ENCODE results near the gene MUL1.

MUL1 gene

DNA sequence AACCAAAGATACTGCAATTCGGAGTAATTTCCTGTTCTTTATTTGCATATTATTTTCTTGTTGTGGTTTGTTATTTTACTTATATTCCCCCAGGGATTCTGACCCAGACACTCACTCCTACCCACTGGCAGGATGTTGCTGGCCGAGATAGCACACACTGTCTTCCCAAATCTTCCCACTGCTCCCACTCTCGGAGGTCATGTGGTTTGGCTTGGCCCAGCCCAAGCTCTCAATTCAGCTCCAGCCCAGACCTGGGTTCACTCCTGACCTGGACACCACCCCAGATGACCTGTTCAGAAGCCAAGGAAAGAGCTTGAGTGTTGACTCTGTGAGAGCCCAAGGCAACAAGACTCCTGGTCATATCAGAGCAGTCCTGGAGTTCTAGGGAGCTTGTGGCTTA, 43.2 kb upstream of the MUL1 start:
- no peak for DNase-seq (ENCODE audit: low read depth)
- H3K4me3 ChIP-seq (ENCODE audit: low read depth, low read length), result no peak overlapping the region
- in situ Hi-C loops (cut with HindIII; ENCODE audit: low sequenced_read_pairs), result no loop called here
- TF ChIP-seq, protein P1, sequence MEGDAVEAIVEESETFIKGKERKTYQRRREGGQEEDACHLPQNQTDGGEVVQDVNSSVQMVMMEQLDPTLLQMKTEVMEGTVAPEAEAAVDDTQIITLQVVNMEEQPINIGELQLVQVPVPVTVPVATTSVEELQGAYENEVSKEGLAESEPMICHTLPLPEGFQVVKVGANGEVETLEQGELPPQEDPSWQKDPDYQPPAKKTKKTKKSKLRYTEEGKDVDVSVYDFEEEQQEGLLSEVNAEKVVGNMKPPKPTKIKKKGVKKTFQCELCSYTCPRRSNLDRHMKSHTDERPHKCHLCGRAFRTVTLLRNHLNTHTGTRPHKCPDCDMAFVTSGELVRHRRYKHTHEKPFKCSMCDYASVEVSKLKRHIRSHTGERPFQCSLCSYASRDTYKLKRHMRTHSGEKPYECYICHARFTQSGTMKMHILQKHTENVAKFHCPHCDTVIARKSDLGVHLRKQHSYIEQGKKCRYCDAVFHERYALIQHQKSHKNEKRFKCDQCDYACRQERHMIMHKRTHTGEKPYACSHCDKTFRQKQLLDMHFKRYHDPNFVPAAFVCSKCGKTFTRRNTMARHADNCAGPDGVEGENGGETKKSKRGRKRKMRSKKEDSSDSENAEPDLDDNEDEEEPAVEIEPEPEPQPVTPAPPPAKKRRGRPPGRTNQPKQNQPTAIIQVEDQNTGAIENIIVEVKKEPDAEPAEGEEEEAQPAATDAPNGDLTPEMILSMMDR (IDR thresholded peaks at IDR 0.05; ENCODE audit: low read depth, low read length, missing control alignments), result no peak

GRCh38 chr1:20546637-20547036, 38.7 kb upstream of the MUL1 start:
- no peak for DNase-seq (ENCODE audit: low read depth)
- no peak overlapping the region for H3K4me3 ChIP-seq (ENCODE audit: low read depth, low read length)
- TF ChIP-seq, protein P1 (IDR thresholded peaks at IDR 0.05; ENCODE audit: low read depth, low read length, missing control alignments), result no peak
- in situ Hi-C loops (cut with HindIII; ENCODE audit: low sequenced_read_pairs), result loop anchor here (25.0 kb wide), 1 partner anchor 91 kb away; the partner anchor contains the start of gene PINK1

- in situ Hi-C loops (cut with HindIII; ENCODE audit: low sequenced_read_pairs), result loop anchor here (25.0 kb wide), 1 partner anchor 97 kb away; the partner anchor contains the start of gene PINK1
- no peak for DNase-seq (ENCODE audit: low read depth)
- no peak overlapping the region for H3K4me3 ChIP-seq (ENCODE audit: low read depth, low read length)
- TF ChIP-seq, protein P1 (IDR thresholded peaks at IDR 0.05; ENCODE audit: low read depth, low read length, missing control alignments), result no peak
These were observed 32.3 kb upstream of the MUL1 start for GRCh38 chr1:20540281-20540680.

DNA sequence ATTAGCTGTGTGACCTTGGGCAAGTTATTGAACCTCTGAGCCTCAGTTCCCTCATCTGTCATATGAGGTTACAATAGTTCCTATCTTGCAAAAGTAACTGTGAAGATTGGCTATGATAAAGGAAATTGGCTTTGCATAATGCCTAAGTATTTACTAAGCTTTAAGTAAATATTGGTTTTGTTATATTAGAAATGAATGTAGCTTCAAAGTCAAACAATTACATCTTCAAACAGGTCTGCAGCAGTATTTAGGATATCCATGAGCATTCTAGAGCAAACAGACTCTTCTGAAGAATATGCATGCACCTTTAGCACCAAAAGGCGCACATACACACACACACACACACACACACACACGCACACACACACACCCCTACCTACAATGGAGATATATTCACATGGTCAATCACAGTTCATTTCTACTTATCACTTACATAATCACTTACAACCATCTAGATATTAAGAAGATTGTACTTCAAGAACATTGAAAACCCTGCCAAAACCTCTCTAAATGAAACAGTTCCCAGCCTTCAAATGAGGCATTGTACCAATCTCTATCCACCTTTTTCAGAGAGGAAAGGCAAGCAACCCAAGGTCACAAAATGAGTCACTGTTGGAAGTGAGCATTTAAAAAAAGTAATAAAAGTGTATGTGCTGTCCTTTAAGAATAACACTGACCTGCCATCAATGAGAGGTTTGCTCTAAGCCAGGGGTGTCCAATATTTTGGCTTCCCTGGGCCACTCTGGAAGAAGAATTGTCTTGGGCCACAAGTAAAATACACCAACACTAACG, 31.0 kb upstream of the MUL1 start:
- no peak for DNase-seq (ENCODE audit: low read depth)
- H3K4me3 ChIP-seq (ENCODE audit: low read depth, low read length), result no peak overlapping the region
- in situ Hi-C loops (cut with HindIII; ENCODE audit: low sequenced_read_pairs), result loop anchor here (25.0 kb wide), 1 partner anchor 98 kb away; the partner anchor contains the start of gene PINK1
- TF ChIP-seq, protein P1 (IDR thresholded peaks at IDR 0.05; ENCODE audit: low read depth, low read length, missing control alignments), result no peak

GRCh38 chr1:20538227-20538626, 30.3 kb upstream of the MUL1 start:
- in situ Hi-C loops (cut with HindIII; ENCODE audit: low sequenced_read_pairs), result loop anchor here (25.0 kb wide), 1 partner anchor 99 kb away; the partner anchor contains the start of gene PINK1
- TF ChIP-seq, protein P1 (IDR thresholded peaks at IDR 0.05; ENCODE audit: low read depth, low read length, missing control alignments), result no peak
- no peak for DNase-seq (ENCODE audit: low read depth)
- no peak overlapping the region for H3K4me3 ChIP-seq (ENCODE audit: low read depth, low read length)

DNA sequence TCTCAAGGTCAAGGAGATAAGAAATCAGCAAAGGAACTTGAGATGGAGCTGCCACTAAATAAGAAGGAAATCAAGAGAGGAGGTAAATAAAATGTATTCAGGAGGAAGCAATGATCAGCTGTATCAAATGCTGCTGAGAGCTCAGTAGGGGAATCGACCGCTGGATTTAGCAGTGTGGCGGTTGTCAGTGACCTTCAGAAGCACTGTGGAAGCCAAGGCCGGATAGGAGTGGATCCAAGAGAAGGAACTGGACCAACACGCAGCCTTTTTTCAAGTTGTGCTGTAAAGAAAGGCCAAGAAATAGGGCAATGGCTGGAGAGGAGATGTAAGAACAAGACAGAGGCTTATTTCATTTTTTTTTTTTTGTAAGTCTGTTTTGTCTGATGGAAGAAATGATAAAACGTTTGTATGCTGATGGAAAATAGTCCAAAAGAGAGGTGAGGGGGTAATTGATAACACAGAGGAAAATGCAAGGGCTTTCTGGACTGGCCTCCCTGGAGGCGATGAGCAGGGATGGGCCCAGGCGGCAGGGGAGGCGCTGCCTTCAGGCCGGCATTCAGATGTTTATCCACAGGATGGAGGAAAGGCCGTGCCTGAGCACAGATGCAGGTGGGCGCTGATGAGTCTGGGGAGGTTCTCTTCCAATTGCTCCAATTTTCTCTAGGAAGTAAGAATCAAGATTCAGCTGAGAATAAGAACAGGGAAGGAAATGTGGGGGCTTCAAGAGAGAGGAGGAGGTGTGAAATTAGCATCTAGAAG, 26.9 kb upstream of the MUL1 start:
- H3K4me3 ChIP-seq (ENCODE audit: low read depth, low read length), result no peak overlapping the region
- in situ Hi-C loops (cut with HindIII; ENCODE audit: low sequenced_read_pairs), result loop anchor here (25.0 kb wide), 1 partner anchor 102 kb away; the partner anchor contains the start of gene PINK1
- TF ChIP-seq, protein P1 (IDR thresholded peaks at IDR 0.05; ENCODE audit: low read depth, low read length, missing control alignments), result no peak
- no peak for DNase-seq (ENCODE audit: low read depth)

Measured in astrocyte of the cerebellum (primary cell).